Astrocyte (in vitro differentiated cells and primary cell): ENCODE results near the gene KIAA1328. TPM values are rescaled to one million over a fixed set of nuclear protein-coding genes. Genes with fewer than 3 reads are reported as not detected.

Experiments used
- DNase-seq: peaks from one replicate; pipeline ENCODE4 v3.0.0-alpha.2; 2010; ENCODE audit warnings: low read depth
- FAIRE-seq: peaks from 2 replicates; lab custom pipeline; 2011; peaks lifted over from hg19 to GRCh38; lab: Jason Lieb, UNC
- H2AFZ ChIP-seq: 2 replicates; pipeline ENCODE4 v1.6.0; 2012; ENCODE audit warnings: low read depth, low read length, inconsistent platforms
- H3K27ac ChIP-seq: 2 replicates; pipeline ENCODE4 v1.5.1; 2011; ENCODE audit warnings: low read depth, low read length, inconsistent platforms
- H3K27me3 ChIP-seq: 2 replicates; pipeline ENCODE4 v1.6.0; 2011; ENCODE audit warnings: low read length, inconsistent platforms; ENCODE audit not compliant: insufficient read depth
- H3K36me3 ChIP-seq: 2 replicates; pipeline ENCODE4 v1.5.1; 2011; ENCODE audit warnings: low read length, inconsistent platforms; ENCODE audit not compliant: insufficient read depth
- H3K4me1 ChIP-seq: 2 replicates; pipeline ENCODE4 v1.5.1; 2011; ENCODE audit warnings: low read length, inconsistent platforms; ENCODE audit not compliant: insufficient read depth
- H3K4me2 ChIP-seq: 2 replicates; pipeline ENCODE4 v1.6.0; 2012; ENCODE audit warnings: low read length, inconsistent platforms
- H3K4me3 ChIP-seq: 2 replicates; pipeline ENCODE4 v1.5.1; 2011; ENCODE audit warnings: low read depth, mild to moderate bottlenecking, low read length, inconsistent platforms; ENCODE audit not compliant: insufficient read depth
- H3K79me2 ChIP-seq: 2 replicates; pipeline ENCODE4 v1.6.0; 2012; ENCODE audit warnings: mild to moderate bottlenecking, low read length, inconsistent platforms; ENCODE audit not compliant: insufficient read depth
- H3K9ac ChIP-seq: 2 replicates; pipeline ENCODE4 v1.6.0; 2012; ENCODE audit warnings: mild to moderate bottlenecking, low read length, inconsistent platforms
- H3K9me3 ChIP-seq: 2 replicates; pipeline ENCODE4 v1.5.1; 2012; ENCODE audit warnings: low read depth, mild to moderate bottlenecking, low read length, inconsistent platforms; ENCODE audit not compliant: insufficient read depth
- H4K20me1 ChIP-seq: 2 replicates; pipeline ENCODE4 v1.6.0; 2012; ENCODE audit warnings: low read length, inconsistent platforms; ENCODE audit not compliant: insufficient read depth
- H3K27ac Mint-ChIP-seq: one replicate; pipeline ENCODE4 v1.8.0; 2021; ENCODE audit warnings: mild to moderate bottlenecking, mixed read lengths; ENCODE audit not compliant: unreplicated experiment
- H3K27me3 Mint-ChIP-seq: one replicate; pipeline ENCODE4 v1.8.0; 2021; ENCODE audit warnings: low read depth, mixed read lengths; ENCODE audit not compliant: unreplicated experiment
- H3K36me3 Mint-ChIP-seq: one replicate; pipeline ENCODE4 v1.8.0; 2021; ENCODE audit warnings: low read depth, mixed read lengths; ENCODE audit not compliant: unreplicated experiment
- H3K4me1 Mint-ChIP-seq: one replicate; pipeline ENCODE4 v1.8.0; 2021; ENCODE audit warnings: low read depth, mixed read lengths; ENCODE audit not compliant: unreplicated experiment
- H3K4me3 Mint-ChIP-seq: one replicate; pipeline ENCODE4 v1.8.0; 2021; ENCODE audit warnings: mild to moderate bottlenecking, moderate library complexity, mixed read lengths; ENCODE audit not compliant: unreplicated experiment
- H3K9me3 Mint-ChIP-seq: one replicate; pipeline ENCODE4 v1.8.0; 2021; ENCODE audit warnings: mild to moderate bottlenecking, mixed read lengths; ENCODE audit not compliant: unreplicated experiment
- CTCF ChIP-seq: IDR thresholded peaks from 2 replicates; pipeline ENCODE4 v1.5.1; 2011; ENCODE audit warnings: low read depth, mild to moderate bottlenecking, inconsistent platforms, low read length, moderate library complexity; ENCODE audit not compliant: insufficient read depth
- EZH2 ChIP-seq: IDR thresholded peaks from 2 replicates; pipeline ENCODE4 v1.6.1; 2012; ENCODE audit warnings: mild to moderate bottlenecking, low read length, inconsistent platforms; ENCODE audit not compliant: insufficient read depth
- total RNA-seq: library from RNA; stranded (reverse); gene quantifications from 2 replicates; pipeline ENCODE4 v1.2.1, GENCODE V29; 2021

The KIAA1328 gene
- total RNA-seq, 1 donor from 2014 or later = 3.7 TPM

- Histone ChIP-seq H3K9me3 (no peaks in the 10 kb centered on the region), H3K4me3 (peak overlapping the region; percentile 84), H3K79me2 (peaks cover 37% of the 10 kb centered on the region), H3K9ac (peak overlapping the region; percentile 96), H3K4me1 (peaks cover 18% of the 10 kb centered on the region), H3K4me2 (peak overlapping the region; percentile 89), H3K27me3 (no peaks in the 10 kb centered on the region), H3K36me3 (no peaks in the 10 kb centered on the region), H3K27ac (peak overlapping the region; percentile 93), H4K20me1 (peaks cover 7% of the 10 kb centered on the region), H2AFZ (peak overlapping the region; percentile 93)
- peak overlapping the region; percentile 98 for H3K4me3 Mint-ChIP-seq
- H3K27ac Mint-ChIP-seq = peak overlapping the region; percentile 93
- H3K9me3 Mint-ChIP-seq = no peaks in the 10 kb centered on the region
- H3K36me3 Mint-ChIP-seq = peaks cover 2% of the 10 kb centered on the region
- no peaks in the 10 kb centered on the region for H3K27me3 Mint-ChIP-seq
- DNase-seq (peak; percentile 51), FAIRE-seq (no peak)
- no peak for TF ChIP-seq EZH2
- TF ChIP-seq CTCF = no peak
- H3K4me1 Mint-ChIP-seq = peaks cover 3% of the 10 kb centered on the region
These were observed 734 bp upstream of the KIAA1328 start for GRCh38 chr18:36828157-36828629.

- peak overlapping the region; percentile 84 for H3K4me3 ChIP-seq
- Mint-ChIP-seq H3K9me3 (no peaks in the 10 kb centered on the region), H3K27ac (peak overlapping the region; percentile 63), H3K36me3 (no peaks in the 10 kb centered on the region), H3K27me3 (no peaks in the 10 kb centered on the region), H3K4me3 (peak overlapping the region; percentile 98), H3K4me1 (peaks cover 3% of the 10 kb centered on the region)
- peaks cover 18% of the 10 kb centered on the region for H3K4me1 ChIP-seq
- H3K27ac ChIP-seq = peak overlapping the region; percentile 93
- TF ChIP-seq EZH2 (no peak), CTCF (no peak)
- DNase-seq = peak; percentile 32
- peaks cover 33% of the 10 kb centered on the region for H3K79me2 ChIP-seq
- FAIRE-seq = no peak
- H3K9ac ChIP-seq = peak overlapping the region; percentile 96
- no peaks in the 10 kb centered on the region for H3K36me3 ChIP-seq
- H4K20me1 ChIP-seq = peaks cover 7% of the 10 kb centered on the region
- peak overlapping the region; percentile 93 for H2AFZ ChIP-seq
- peak overlapping the region; percentile 89 for H3K4me2 ChIP-seq
- no peaks in the 10 kb centered on the region for H3K9me3 ChIP-seq
- no peaks in the 10 kb centered on the region for H3K27me3 ChIP-seq
These were observed 633 bp downstream of the KIAA1328 start for GRCh38 chr18:36829362-36830157.

- H3K4me1 Mint-ChIP-seq = peaks cover 3% of the 10 kb centered on the region
- no peaks in the 10 kb centered on the region for H3K9me3 Mint-ChIP-seq
- DNase-seq = no peak
- H3K4me2 ChIP-seq = peak overlapping the region; percentile 89
- H3K4me3 Mint-ChIP-seq = peak overlapping the region; percentile 98
- peaks cover 18% of the 10 kb centered on the region for H3K4me1 ChIP-seq
- H3K79me2 ChIP-seq = peaks cover 31% of the 10 kb centered on the region
- H3K27me3 ChIP-seq = no peaks in the 10 kb centered on the region
- no peak overlapping the region for H2AFZ ChIP-seq
- no peak overlapping the region for H3K27ac ChIP-seq
- TF ChIP-seq CTCF (no peak), EZH2 (no peak)
- H3K9me3 ChIP-seq = no peaks in the 10 kb centered on the region
- H3K36me3 ChIP-seq = no peaks in the 10 kb centered on the region
- H3K4me3 ChIP-seq = no peak overlapping the region
- H4K20me1 ChIP-seq = peaks cover 7% of the 10 kb centered on the region
- H3K36me3 Mint-ChIP-seq = no peaks in the 10 kb centered on the region
- H3K27ac Mint-ChIP-seq = no peak overlapping the region
- no peak for FAIRE-seq
- peak overlapping the region; percentile 96 for H3K9ac ChIP-seq
- no peaks in the 10 kb centered on the region for H3K27me3 Mint-ChIP-seq
These were observed 1.2 kb downstream of the KIAA1328 start for GRCh38 chr18:36830158-36830495.
